Transverse colon (tissue), 4 donors: ENCODE data around the gene MED6. TPM values are rescaled to one million over a fixed set of nuclear protein-coding genes. Genes with fewer than 3 reads are reported as not detected.

ENCODE experiments used
- DNase-seq: peaks from one replicate; pipeline ENCODE4 v3.0.0-alpha.2; 2019
- H3K27ac ChIP-seq, 4 donors: fragments of 200-600 bp; sonication (generic); 2 replicates each; pipeline ENCODE4 v1.5.1; 2016 to 2018; ENCODE audit warnings: inconsistent platforms in 4 of 4
- H3K27me3 ChIP-seq: fragments of 200-600 bp; sonication (generic); 2 replicates; pipeline ENCODE4 v1.5.1; 2017; ENCODE audit warnings: inconsistent platforms
- H3K36me3 ChIP-seq, 4 donors: fragments of 200-600 bp; sonication (generic); 2 replicates each; pipeline ENCODE4 v1.5.1; 2017 to 2019; ENCODE audit warnings: inconsistent platforms in 4 of 4
- H3K4me1 ChIP-seq, 4 donors: fragments of 200-600 bp; sonication (generic); 2 replicates each; pipeline ENCODE4 v1.5.1; 2017 to 2020; ENCODE audit warnings: inconsistent platforms in 4 of 4
- H3K4me3 ChIP-seq, 4 donors: fragments of 200-600 bp; sonication (generic); 1 replicate in 1 of 4; 2 replicates in 3 of 4; pipeline versions ENCODE4 v1.5.1 to v1.6.1; 2017 to 2019; ENCODE audit warnings: inconsistent platforms in 4 of 4
- H3K9me3 ChIP-seq, 2 donors: fragments of 200-600 bp; sonication (generic); 2 replicates each; pipeline ENCODE4 v1.5.1; 2017 to 2019; ENCODE audit warnings: inconsistent platforms in 2 of 2
- CTCF ChIP-seq, 5 experiments: fragments of 200-600 bp in 3 of 5; fragments of 450-650 bp in 2 of 5; sonication (generic) in 3 of 5; IDR thresholded peaks; 1 replicate in 2 of 5; 2 replicates in 3 of 5; pipeline ENCODE4 v1.5.1; 2016 to 2017; ENCODE audit warnings: antibody characterized with exemption in 5 of 5, inconsistent platforms in 3 of 5, mild to moderate bottlenecking in 2 of 5, moderate library complexity in 1 of 5
- EP300 ChIP-seq: sonication (generic); formaldehyde crosslinking; IDR thresholded peaks from one replicate; pipeline ENCODE4 v1.6.1; 2017; ENCODE audit warnings: antibody characterized with exemption, low read depth
- POLR2A ChIP-seq: fragments of 450-650 bp; IDR thresholded peaks from one replicate; pipeline ENCODE4 v1.6.1; 2016; ENCODE audit warnings: antibody characterized with exemption, mild to moderate bottlenecking, moderate library complexity
- POLR2AphosphoS5 ChIP-seq, 3 donors: sonication (generic); formaldehyde crosslinking; IDR thresholded peaks; one replicate each; pipeline ENCODE4 v1.6.1; 2016; ENCODE audit warnings: antibody characterized with exemption in 3 of 3
- WGBS, 2 donors: methylation state at CpG; one replicate each; pipeline ENCODE4 v1.1.5; 2018; ENCODE audit warnings: low coverage in 1 of 2; 5-methylcytosine and 5-hydroxymethylcytosine counted together
- in situ Hi-C, 4 donors: fragments of 200-750 bp; cut with MboI; loops; one replicate each; pipeline versions ENCODE4 v1.15.0 to v1.15.1; 2017; ENCODE audit warnings: low sequenced_read_pairs in 3 of 4, low pct_ligation_motif_present in 1 of 4, low pct_unique_long_range_greater_than_20kb in 1 of 4
- intact Hi-C: fragments of 100-400 bp; cut with DNase I; formaldehyde crosslinking; loops from one replicate; pipeline ENCODE4 v1.15.1; 2023; ENCODE audit warnings: low total_unique reads
- total RNA-seq, 4 donors: library from RNA; depleted of rRNA; stranded (reverse); fragments of >200 nt; gene quantifications; one replicate each; pipeline ENCODE4 v1.1.0, GENCODE V29; 2016

The MED6 gene
- total RNA-seq, 4 donors from 2014 or later, result 6.0 to 33.5 (median 23.7) TPM

- 0 to 1% methylated on average over 8 to 28 of the region's 28 CpGs for WGBS, 2 donors
- DNase-seq, result peak; percentile 61
- Histone ChIP-seq H3K9me3 (no peaks in the 10 kb centered on the region), H3K27me3 (peaks cover 49% of the 10 kb centered on the region), H3K4me3 (peak overlapping the region; percentile 16 to 61 (median 56)), H3K4me1 (peaks cover 0 to 15% (median 13%) of the 10 kb centered on the region in 4 donors), H3K27ac (peak overlapping the region in 2 of 4 donors; percentile 13 to 30), H3K36me3 (no peaks in the 10 kb centered on the region)
- TF ChIP-seq CTCF (IDR thresholded peaks at IDR 0.05), result no peak
- TF ChIP-seq POLR2A, result peak; percentile 32
- TF ChIP-seq POLR2AphosphoS5 (IDR thresholded peaks at IDR 0.05), result peak; percentile 34 to 45 (median 42)
- intact Hi-C loops, result no loop called here
- in situ Hi-C loops, result no loop called here
These were observed 40.6 kb upstream of the MED6 start for GRCh38 chr14:70640938-70641547.

- peaks cover 0 to 15% (median 13%) of the 10 kb centered on the region in 4 donors for H3K4me1 ChIP-seq
- no peaks in the 10 kb centered on the region for H3K36me3 ChIP-seq
- intact Hi-C loops (no loop called here), in situ Hi-C loops (no loop called here)
- H3K4me3 ChIP-seq, result no peak overlapping the region
- peaks cover 47% of the 10 kb centered on the region for H3K27me3 ChIP-seq
- no peaks in the 10 kb centered on the region for H3K9me3 ChIP-seq
- DNase-seq, result no peak
- H3K27ac ChIP-seq, result no peak overlapping the region
- WGBS, 2 donors, result 61 to 68% methylated on average over 2 of the region's 2 CpGs
- TF ChIP-seq POLR2AphosphoS5 (IDR thresholded peaks at IDR 0.05), result no peak
- no peak for TF ChIP-seq EP300
- TF ChIP-seq CTCF (IDR thresholded peaks at IDR 0.05), result no peak
- TF ChIP-seq POLR2A, result no peak
These were observed 38.0 kb upstream of the MED6 start for GRCh38 chr14:70638416-70638815.

- 89 to 98% methylated on average over 3 to 6 of the region's 6 CpGs for WGBS, 2 donors
- no peak for TF ChIP-seq CTCF (IDR thresholded peaks at IDR 0.05)
- no peak for TF ChIP-seq EP300
- TF ChIP-seq POLR2A, result no peak
- TF ChIP-seq POLR2AphosphoS5 (IDR thresholded peaks at IDR 0.05), result no peak
- Histone ChIP-seq H3K4me1 (peaks cover 0 to 4% (median 4%) of the 10 kb centered on the region in 4 donors), H3K4me3 (no peak overlapping the region), H3K27me3 (peaks cover 31% of the 10 kb centered on the region), H3K9me3 (no peaks in the 10 kb centered on the region), H3K27ac (no peak overlapping the region), H3K36me3 (no peaks in the 10 kb centered on the region)
- intact Hi-C loops, result no loop called here
- in situ Hi-C loops, result no loop called here
- no peak for DNase-seq
These were observed 35.6 kb upstream of the MED6 start for GRCh38 chr14:70635971-70636595.

- Histone ChIP-seq H3K4me3 (no peak overlapping the region), H3K27me3 (no peaks in the 10 kb centered on the region), H3K36me3 (no peaks in the 10 kb centered on the region), H3K4me1 (no peaks in the 10 kb centered on the region), H3K27ac (no peak overlapping the region), H3K9me3 (peaks cover 2 to 4% of the 10 kb centered on the region in 2 donors)
- 75 to 80% methylated on average over 3 of the region's 3 CpGs for WGBS, 2 donors
- TF ChIP-seq POLR2AphosphoS5 (IDR thresholded peaks at IDR 0.05), result no peak
- no peak for TF ChIP-seq EP300
- no peak for TF ChIP-seq POLR2A
- TF ChIP-seq CTCF (IDR thresholded peaks at IDR 0.05), result no peak
- no peak for DNase-seq
- intact Hi-C loops, result no loop called here
- in situ Hi-C loops, result no loop called here
These were observed 31.5 kb upstream of the MED6 start for GRCh38 chr14:70631948-70632347.
